GM21423 (cell line): Measurements from ENCODE around the gene MMP15.
"Not testable (repeated sequence)": the region's sequence is repeated elsewhere in the genome, so short reads cannot be mapped to it uniquely, and the experiment has no call there.

Source experiments
- ATAC-seq: cut with Tn5 transposase; IDR thresholded peaks from one replicate; pipeline ENCODE4 v1.9.1; 2021; ENCODE audit warnings: mild to moderate bottlenecking, moderate library complexity; ENCODE audit not compliant: unreplicated experiment

MMP15 gene

GRCh38 chr16:58048494-58049231, 23.1 kb downstream of the MMP15 start:
- ATAC-seq = no peak

- no peak for ATAC-seq
These were observed 24.0 kb downstream of the MMP15 start for GRCh38 chr16:58049232-58050185.

- no peak for ATAC-seq
These were observed 25.7 kb downstream of the MMP15 start for GRCh38 chr16:58051296-58051695.

- no peak for ATAC-seq
These were observed 26.5 kb downstream of the MMP15 start for GRCh38 chr16:58051821-58052603.

- ATAC-seq = no peak
These were observed 28.1 kb downstream of the MMP15 start for GRCh38 chr16:58053682-58054005.

GRCh38 chr16:58054289-58054688, 28.7 kb downstream of the MMP15 start:
- ATAC-seq = no peak

- ATAC-seq = no peak
These were observed 31.0 kb downstream of the MMP15 start for GRCh38 chr16:58056580-58056979.

- no peak for ATAC-seq
These were observed 31.6 kb downstream of the MMP15 start for GRCh38 chr16:58057121-58057520.

GRCh38 chr16:58057784-58058183, 32.2 kb downstream of the MMP15 start:
- no peak for ATAC-seq

GRCh38 chr16:58062821-58063220, 37.3 kb downstream of the MMP15 start:
- ATAC-seq = no peak

GRCh38 chr16:58063377-58064076, 38.0 kb downstream of the MMP15 start:
- no peak for ATAC-seq

- no peak for ATAC-seq
These were observed 45.0 kb downstream of the MMP15 start for GRCh38 chr16:58070585-58070984.

- ATAC-seq = not testable (repeated sequence)
These were observed 46.6 kb downstream of the MMP15 start for GRCh38 chr16:58072134-58072533.

GRCh38 chr16:58073086-58073485, 47.5 kb downstream of the MMP15 start:
- not testable (repeated sequence) for ATAC-seq

- no peak for ATAC-seq
These were observed 49.1 kb downstream of the MMP15 start for GRCh38 chr16:58074657-58075056.

GRCh38 chr16:58076514-58076913, 51.0 kb downstream of the MMP15 start:
- no peak for ATAC-seq

GRCh38 chr16:58077796-58078195, 52.2 kb downstream of the MMP15 start:
- no peak for ATAC-seq

GRCh38 chr16:58080657-58081056, 55.1 kb downstream of the MMP15 start:
- not testable (repeated sequence) for ATAC-seq

GRCh38 chr16:58082381-58082780, 56.8 kb downstream of the MMP15 start:
- no peak for ATAC-seq

GRCh38 chr16:58084635-58085034, 59.1 kb downstream of the MMP15 start:
- no peak for ATAC-seq

- ATAC-seq = no peak
These were observed 59.6 kb downstream of the MMP15 start for GRCh38 chr16:58085171-58085570.
